Stimulated activated CD4-positive, alpha-beta T cell treated with anti-CD3 and anti-CD28 coated beads, Interleukin-12 subunit alpha, Interleukin-12 subunit beta, amount 100 ng/mL, for 24 hours (primary cell): ENCODE measurements around the gene NDUFS8.

Source experiments
- DNase-seq, 2 experiments: peaks; one replicate each; pipeline ENCODE4 v3.0.0-alpha.2; 2020; ENCODE audit warnings: low read depth in 2 of 2

NDUFS8 gene

GRCh38 chr11:68080860-68081259, 50.4 kb downstream of the NDUFS8 start:
- DNase-seq = no peak

- DNase-seq = no peak
These were observed 51.2 kb downstream of the NDUFS8 start for GRCh38 chr11:68081691-68082090.

DNA sequence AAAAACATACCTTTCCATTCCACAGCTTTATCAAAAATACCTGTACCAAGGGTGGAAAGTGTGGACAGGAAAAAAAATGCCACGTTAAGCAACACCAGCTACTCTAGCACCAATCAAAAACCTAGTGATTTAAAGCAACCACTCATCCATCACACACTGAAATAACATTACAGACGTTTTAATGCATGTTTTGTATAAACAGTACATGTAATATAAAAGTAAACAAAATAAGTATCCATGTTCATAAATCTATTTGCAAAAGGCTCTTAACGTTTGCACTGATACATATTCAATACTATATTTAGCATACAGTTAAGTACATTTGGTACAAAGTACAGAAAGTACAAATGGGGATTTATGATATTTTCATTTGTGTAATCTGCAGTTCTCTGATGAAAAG, 52.0 kb downstream of the NDUFS8 start:
- no peak for DNase-seq

- DNase-seq = no peak
These were observed 53.0 kb downstream of the NDUFS8 start for GRCh38 chr11:68083517-68083916.
